HG03439 (cell line): ENCODE results near the gene BCAP29.
"Not testable (repeated sequence)": the region's sequence is repeated elsewhere in the genome, so short reads cannot be mapped to it uniquely, and the experiment has no call there.

ENCODE experiments used
- ATAC-seq: cut with Tn5 transposase; IDR thresholded peaks from one replicate; pipeline ENCODE4 v1.9.1; 2021; ENCODE audit warnings: mild to moderate bottlenecking, moderate library complexity; ENCODE audit not compliant: unreplicated experiment

The BCAP29 gene

GRCh38 chr7:107579885-107580715 is at the start of gene BCAP29:
Gene BCAP29 (plus strand): TSS chr7:107580246. CDS start chr7:107580773, 527 bp downstream.
- ATAC-seq = peak; percentile 94

GRCh38 chr7:107530751-107531150 is 49.3 kb upstream of the BCAP29 start:
- ATAC-seq = no peak

GRCh38 chr7:107534139-107534538 is 45.9 kb upstream of the BCAP29 start:
- no peak for ATAC-seq

GRCh38 chr7:107537228-107537627 is 42.8 kb upstream of the BCAP29 start:
- not testable (repeated sequence) for ATAC-seq

- no peak for ATAC-seq
These were observed 42.0 kb upstream of the BCAP29 start for GRCh38 chr7:107538001-107538400.

- ATAC-seq = no peak
These were observed 36.6 kb upstream of the BCAP29 start for GRCh38 chr7:107543338-107543993.

- no peak for ATAC-seq
These were observed 35.0 kb upstream of the BCAP29 start for GRCh38 chr7:107544848-107545591.

GRCh38 chr7:107551936-107552335 is 28.1 kb upstream of the BCAP29 start:
- ATAC-seq = no peak

GRCh38 chr7:107555893-107556292 is 24.2 kb upstream of the BCAP29 start:
- ATAC-seq = no peak

- ATAC-seq = no peak
These were observed 20.2 kb upstream of the BCAP29 start for GRCh38 chr7:107559864-107560263.

GRCh38 chr7:107560898-107561516 is 19.0 kb upstream of the BCAP29 start:
- ATAC-seq = no peak

- peak; percentile 61 for ATAC-seq
These were observed 16.8 kb upstream of the BCAP29 start for GRCh38 chr7:107563081-107563774.

- ATAC-seq = peak; percentile 97
These were observed 16.1 kb upstream of the BCAP29 start, which contains the start of the genes COG5 and DUS4L for GRCh38 chr7:107563775-107564552. Gene COG5 (minus strand): TSS chr7:107563920. CDS start chr7:107563896, 24 bp downstream. Gene DUS4L (plus strand): TSS chr7:107563971. CDS start chr7:107567071, 3,100 bp downstream.

- ATAC-seq = no peak
These were observed 15.3 kb upstream of the BCAP29 start for GRCh38 chr7:107564553-107565298.

GRCh38 chr7:107570298-107570697 is 9.7 kb upstream of the BCAP29 start:
- ATAC-seq = no peak

GRCh38 chr7:107573537-107573936 is 6.5 kb upstream of the BCAP29 start:
- no peak for ATAC-seq

- ATAC-seq = no peak
These were observed 527 bp upstream of the BCAP29 start for GRCh38 chr7:107579554-107579884.

- ATAC-seq = no peak
These were observed 804 bp downstream of the BCAP29 start for GRCh38 chr7:107580716-107581383.
